K562 (cell line): ENCODE measurements around the gene PAFAH1B1. TPM values are rescaled to one million over a fixed set of nuclear protein-coding genes. Genes with fewer than 3 reads are reported as not detected.

Experiments used
- ATAC-seq: fragments of 200-7000 bp; cut with Tn5 transposase; 3 replicates; pipeline ENCODE4 v1.9.1; 2020; ENCODE audit warnings: moderate library complexity
- BruUV-seq: library from RNA; stranded (reverse); fragments of 400-500 nt; replicated peaks from 2 replicates; lab custom pipeline; 2021; lab: Mats Ljungman, UMichigan
- CTCF ChIA-PET: fragments of 300-600 bp; formaldehyde crosslinking; extraction: SDS; loops from one replicate; lab custom pipeline; 2021; ENCODE audit warnings: low intra/inter-chr PET ratio; lab: Yijun Ruan, JAX
- POLR2A ChIA-PET: fragments of 300-600, 350-650 bp; sonication (Branson Sonifier 250); formaldehyde crosslinking; extraction: SDS; loops from one replicate; lab custom pipeline; 2021; ENCODE audit warnings: antibody characterized with exemption, inconsistent platforms; lab: Yijun Ruan, JAX
- DNase-seq, 4 experiments: peaks; one replicate each; pipeline versions ENCODE4 v3.0.0 to v3.0.0-alpha.2; 2011 to 2018; ENCODE audit warnings: low spot score in 3 of 4, mixed read lengths in 3 of 4; ENCODE audit errors: extremely low read depth in 1 of 4
- FAIRE-seq: peaks from 2 replicates; lab custom pipeline; 2011; peaks lifted over from hg19 to GRCh38; lab: Jason Lieb, UNC
- H2AFZ ChIP-seq: 2 replicates; pipeline ENCODE4 v1.6.0; 2011; ENCODE audit warnings: low read depth, low read length, control low read depth, inconsistent platforms
- H3K27ac ChIP-seq: fragments of 200-600 bp; 3 replicates; pipeline ENCODE4 v1.8.0; 2011; ENCODE audit warnings: low read depth, mild to moderate bottlenecking, control low read depth, inconsistent platforms, low read length, moderate library complexity, mixed read lengths; ENCODE audit errors: extremely low read depth
- H3K27me3 ChIP-seq, 2 experiments: fragments of 300-600 bp in 1 of 2; 2 replicates in 1 of 2; 3 replicates in 1 of 2; pipeline versions ENCODE4 v1.6.0 to v1.8.0; 2011; ENCODE audit warnings: inconsistent platforms in 2 of 2, low read length in 2 of 2, mild to moderate bottlenecking in 1 of 2, mixed read lengths in 1 of 2, moderate library complexity in 1 of 2; ENCODE audit not compliant: control insufficient read depth in 2 of 2, insufficient read depth in 2 of 2
- H3K36me3 ChIP-seq: fragments of 300-600 bp; 3 replicates; pipeline ENCODE4 v1.8.0; 2011; ENCODE audit warnings: mild to moderate bottlenecking, low read length, inconsistent platforms; ENCODE audit not compliant: control insufficient read depth, insufficient read depth
- H3K4me1 ChIP-seq, 2 experiments: fragments of 200-600 bp in 1 of 2; replicated peaks in 1 of 2; 2 replicates in 1 of 2; 3 replicates in 1 of 2; pipeline versions ENCODE4 v1.5.1 to v1.8.0; 2011; ENCODE audit warnings: inconsistent platforms in 2 of 2, low read length in 2 of 2, mild to moderate bottlenecking in 1 of 2, mixed read lengths in 1 of 2, moderate library complexity in 1 of 2; ENCODE audit not compliant: control insufficient read depth in 2 of 2, insufficient read depth in 2 of 2
- H3K4me2 ChIP-seq: 2 replicates; pipeline ENCODE4 v1.6.1; 2011; ENCODE audit warnings: low read length, control low read depth, inconsistent platforms, mixed read lengths; ENCODE audit not compliant: insufficient read depth
- H3K4me3 ChIP-seq: fragments of 200-600 bp; sonication (generic), shearing (Covaris generic); 2 replicates; pipeline ENCODE4 v1.5.1; 2016; ENCODE audit warnings: control low read depth, inconsistent platforms
- H3K79me2 ChIP-seq: fragments of 200-600 bp; 3 replicates; pipeline ENCODE4 v1.8.0; 2011; ENCODE audit warnings: low read length, inconsistent platforms; ENCODE audit not compliant: control insufficient read depth, insufficient read depth
- H3K9ac ChIP-seq, 2 experiments: 2 replicates each; pipeline versions ENCODE4 v1.6.0 to v1.6.1; 2011; ENCODE audit warnings: low read depth in 2 of 2, low read length in 2 of 2, control low read depth in 1 of 2, inconsistent platforms in 1 of 2, mild to moderate bottlenecking in 1 of 2, mixed read lengths in 1 of 2; ENCODE audit not compliant: insufficient read depth in 1 of 2
- H3K9me1 ChIP-seq: one replicate; pipeline ENCODE4 v1.6.0; 2011; ENCODE audit warnings: inconsistent platforms, mild to moderate bottlenecking, low read length, moderate library complexity; ENCODE audit not compliant: control insufficient read depth, insufficient read depth
- H3K9me3 ChIP-seq: replicated peaks from 2 replicates; pipeline ENCODE4 v1.5.1; 2011; ENCODE audit warnings: low read depth, low read length, inconsistent platforms; ENCODE audit not compliant: control insufficient read depth, insufficient read depth
- H4K20me1 ChIP-seq: replicated peaks from 2 replicates; pipeline ENCODE4 v1.6.1; 2011; ENCODE audit warnings: low read length, inconsistent platforms, mixed read lengths; ENCODE audit not compliant: control insufficient read depth, insufficient read depth
- C11orf30 ChIP-seq: fragments of 450-650 bp; IDR thresholded peaks from 2 replicates; pipeline ENCODE4 v1.6.1; 2016; ENCODE audit warnings: low read depth, mild to moderate bottlenecking
- E2F1 ChIP-seq: sonication (generic); formaldehyde crosslinking; IDR thresholded peaks from 2 replicates; pipeline ENCODE4 v1.8.1; 2023; ENCODE audit warnings: mild to moderate bottlenecking, missing genetic modification reagents, moderate library complexity
- GATAD2B ChIP-seq: fragments of 450-650 bp; IDR thresholded peaks from 2 replicates; pipeline ENCODE4 v1.6.1; 2017; ENCODE audit warnings: mild to moderate bottlenecking, borderline replicate concordance
- MCM2 ChIP-seq: fragments of 450-650 bp; IDR thresholded peaks from 2 replicates; pipeline ENCODE4 v1.6.1; 2017; ENCODE audit warnings: low read depth, mild to moderate bottlenecking
- RBM15 ChIP-seq: fragments of 200-400 bp; formaldehyde crosslinking; IDR thresholded peaks from 2 replicates; pipeline ENCODE4 v1.6.1; 2018; ENCODE audit warnings: mild to moderate bottlenecking, low read length, moderate library complexity; ENCODE audit not compliant: insufficient read depth
- SLC30A9 ChIP-seq: fragments of 250-450 bp; sonication (Bioruptor Pico); IDR thresholded peaks from 2 replicates; pipeline ENCODE4 v1.8.0; 2022; ENCODE audit warnings: mild to moderate bottlenecking, moderate library complexity
- ZNF121 ChIP-seq: sonication (generic); formaldehyde crosslinking; conservative IDR thresholded peaks from 2 replicates; pipeline ENCODE4 v1.8.0; 2022; ENCODE audit warnings: missing genetic modification reagents
- ZNF316 ChIP-seq: fragments of 450-650 bp; IDR thresholded peaks from 2 replicates; pipeline ENCODE4 v1.6.1; 2016
- ZNF354B ChIP-seq: fragments of 250-450 bp; sonication (Bioruptor Pico); IDR thresholded peaks from 2 replicates; pipeline ENCODE4 v1.4.0; 2020
- ZNF41 ChIP-seq: fragments of 250-450 bp; sonication (Bioruptor Pico); conservative IDR thresholded peaks from 2 replicates; pipeline ENCODE4 v1.4.0; 2020; ENCODE audit warnings: mild to moderate bottlenecking
- whole genome bisulfite sequencing: fragments of 100-300 bp; shearing (Covaris generic); methylation state at CpG from one replicate; pipeline ENCODE4 v1.1.6; 2016; ENCODE audit warnings: low coverage, mixed read lengths; ENCODE audit not compliant: insufficient coverage; ENCODE audit errors: missing lambda C conversion rate; 5-methylcytosine and 5-hydroxymethylcytosine counted together
- in situ Hi-C: fragments of 300-500 bp; cut with MboI; formaldehyde crosslinking; loops from 4 replicates; pipeline ENCODE4 v1.15.0; 2018; ENCODE audit warnings: inconsistent platforms, mixed read lengths
- intact Hi-C: fragments of 100-400 bp; cut with micrococcal nuclease; formaldehyde crosslinking; loops from 2 replicates; pipeline ENCODE4 v1.14.2; 2022
- polyA plus RNA-seq, 8 experiments: library from polyadenylated mRNA; depleted of rRNA in 4 of 8; stranded (reverse) in 5 of 8; unstranded in 3 of 8; fragments of >200 nt; fragmentation: Nextera tagmentation in 2 of 8; fragmentation: Illumina TruSeq in 1 of 8; extraction: Ambion mirVana in 2 of 8; extraction: Trizol in 1 of 8; gene quantifications; 2 replicates each; pipeline versions ENCODE4 v1.2.1 to v1.2.3, GENCODE V29; 2011 to 2014; ENCODE audit warnings: inconsistent platforms in 1 of 8, missing spikeins in 1 of 8
- total RNA-seq, 7 experiments: library from RNA; depleted of rRNA in 6 of 7; stranded (reverse); fragments of >200 nt in 6 of 7; fragmentation: Illumina TruSeq in 2 of 7; extraction: Trizol in 2 of 7; gene quantifications; 2 replicates each; pipeline versions ENCODE4 v1.2.1 to v1.2.3, GENCODE V29; 2011 to 2021; ENCODE audit warnings: low replicate concordance in 1 of 7
- TF ChIP-seq, protein P1 (sequence below): fragments of 450-650 bp; formaldehyde crosslinking; IDR thresholded peaks from 2 replicates; pipeline ENCODE4 v1.4.0; 2022; ENCODE audit warnings: mild to moderate bottlenecking, moderate library complexity
- TF ChIP-seq, protein P2 (sequence below): fragments of 450-650 bp; IDR thresholded peaks from 2 replicates; pipeline ENCODE4 v1.6.1; 2016; ENCODE audit warnings: antibody characterized with exemption

The PAFAH1B1 gene
- total and polyA plus RNA-seq, 9 of the 15 experiments (the other 6 are each of a cell fraction or from before 2014, with no cell fraction given): 23.3 to 66.4 (median 40.2) TPM

GRCh38 chr17:2549392-2550211 is 43.9 kb upstream of the PAFAH1B1 start:
- ChIA-PET CTCF (no interaction called here), POLR2A (interaction anchor here (0.7 kb wide), 1 partner anchor 37 kb away, joined by 3 read pairs; no protein-coding TSS in a partner anchor)
- Histone ChIP-seq H2AFZ (no peak overlapping the region), H3K27ac (no peak overlapping the region), H3K36me3 (no peaks in the 10 kb centered on the region), H3K4me1 (no peaks in the 10 kb centered on the region; a peak in 1 of 5 replicates), H3K79me2 (no peaks in the 10 kb centered on the region), H3K9me1 (no peaks in the 10 kb centered on the region), H3K27me3 (peaks cover 8 to 11% of the 10 kb centered on the region in 2 experiments; a peak in 2 of 5 replicates), H4K20me1 (no peaks in the 10 kb centered on the region), H3K9me3 (no peaks in the 10 kb centered on the region), H3K4me3 (no peak overlapping the region)
- intact Hi-C loops: no loop called here
- BruUV-seq: no TSS peak
- in situ Hi-C loops: no loop called here
- ATAC-seq: no peak
- 5% methylated on average over 8 of the region's 8 CpGs for WGBS
- TF ChIP-seq ZNF121 (CRISPR knock-in tag): peak; percentile 33
- TF ChIP-seq E2F1: no peak
- TF ChIP-seq, all 486 proteins: peak for 1
- no peak overlapping the region for H3K9ac ChIP-seq
- no peak for FAIRE-seq
- no peak overlapping the region for H3K4me2 ChIP-seq
- DNase-seq: no peak

- H3K36me3 ChIP-seq: no peaks in the 10 kb centered on the region
- CTCF ChIA-PET: no interaction called here
- WGBS: 6% methylated on average over 10 of the region's 10 CpGs
- H3K9ac ChIP-seq: no peak overlapping the region
- H3K27ac ChIP-seq: no peak overlapping the region
- no peaks in the 10 kb centered on the region for H4K20me1 ChIP-seq
- intact Hi-C loops: no loop called here
- no peaks in the 10 kb centered on the region; a peak in 1 of 5 replicates for H3K4me1 ChIP-seq
- no peak overlapping the region for H2AFZ ChIP-seq
- no peak overlapping the region for H3K4me3 ChIP-seq
- DNase-seq: no peak
- H3K9me1 ChIP-seq: no peaks in the 10 kb centered on the region
- in situ Hi-C loops: no loop called here
- H3K27me3 ChIP-seq: peaks cover 8 to 11% of the 10 kb centered on the region in 2 experiments; a peak in 2 of 5 replicates
- no peaks in the 10 kb centered on the region for H3K9me3 ChIP-seq
- no peak overlapping the region for H3K4me2 ChIP-seq
- H3K79me2 ChIP-seq: no peaks in the 10 kb centered on the region
- ATAC-seq: no peak
- BruUV-seq: no TSS peak
- no peak for FAIRE-seq
- POLR2A ChIA-PET: no interaction called here
- TF ChIP-seq RBM15: no peak
- no peak for TF ChIP-seq SLC30A9 (CRISPR knock-in tag)
- TF ChIP-seq, protein P1, sequence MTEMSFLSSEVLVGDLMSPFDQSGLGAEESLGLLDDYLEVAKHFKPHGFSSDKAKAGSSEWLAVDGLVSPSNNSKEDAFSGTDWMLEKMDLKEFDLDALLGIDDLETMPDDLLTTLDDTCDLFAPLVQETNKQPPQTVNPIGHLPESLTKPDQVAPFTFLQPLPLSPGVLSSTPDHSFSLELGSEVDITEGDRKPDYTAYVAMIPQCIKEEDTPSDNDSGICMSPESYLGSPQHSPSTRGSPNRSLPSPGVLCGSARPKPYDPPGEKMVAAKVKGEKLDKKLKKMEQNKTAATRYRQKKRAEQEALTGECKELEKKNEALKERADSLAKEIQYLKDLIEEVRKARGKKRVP: no peak
- no peak for TF ChIP-seq C11orf30
- no peak for TF ChIP-seq ZNF316
- TF ChIP-seq MCM2: no peak
- TF ChIP-seq ZNF354B: no peak
- TF ChIP-seq ZNF41 (CRISPR knock-in tag): no peak
- no peak for TF ChIP-seq GATAD2B
- TF ChIP-seq, protein P2, sequence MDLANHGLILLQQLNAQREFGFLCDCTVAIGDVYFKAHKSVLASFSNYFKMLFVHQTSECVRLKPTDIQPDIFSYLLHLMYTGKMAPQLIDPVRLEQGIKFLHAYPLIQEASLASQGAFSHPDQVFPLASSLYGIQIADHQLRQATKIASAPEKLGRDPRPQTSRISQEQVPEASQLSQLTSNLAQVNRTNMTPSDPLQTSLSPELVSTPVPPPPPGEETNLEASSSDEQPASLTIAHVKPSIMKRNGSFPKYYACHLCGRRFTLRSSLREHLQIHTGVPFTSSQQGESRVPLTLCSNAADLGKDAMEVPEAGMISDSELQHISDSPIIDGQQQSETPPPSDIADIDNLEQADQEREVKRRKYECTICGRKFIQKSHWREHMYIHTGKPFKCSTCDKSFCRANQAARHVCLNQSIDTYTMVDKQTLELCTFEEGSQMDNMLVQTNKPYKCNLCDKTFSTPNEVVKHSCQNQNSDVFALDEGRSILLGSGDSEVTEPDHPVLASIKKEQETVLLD: no peak
Observed at GRCh38 chr17:2551493-2551892, 42.0 kb upstream of the PAFAH1B1 start.
